Kidney epithelial cell (primary cell): Measurements from ENCODE around the gene DBNDD1. TPM values are rescaled to one million over a fixed set of nuclear protein-coding genes. Genes with fewer than 3 reads are reported as not detected.

ENCODE experiments used
- DNase-seq: peaks from one replicate; pipeline ENCODE4 v3.0.0-alpha.2; 2010; ENCODE audit warnings: low read depth
- H3K27me3 ChIP-seq: 2 replicates; pipeline ENCODE4 v1.6.0; 2011; ENCODE audit warnings: low read length; ENCODE audit not compliant: control insufficient read depth, insufficient read depth
- H3K36me3 ChIP-seq: 2 replicates; pipeline ENCODE4 v1.5.1; 2011; ENCODE audit warnings: low read length; ENCODE audit not compliant: control insufficient read depth, insufficient read depth
- H3K4me3 ChIP-seq: 2 replicates; pipeline ENCODE4 v1.5.1; 2011; ENCODE audit warnings: low read depth, mild to moderate bottlenecking, control low read depth, low read length
- total RNA-seq: library from RNA; depleted of rRNA; stranded (reverse); fragments of >200 nt; gene quantifications from 2 replicates; pipeline ENCODE4 v1.2.3, GENCODE V29; 2015
- TF ChIP-seq, protein P1 (sequence below): IDR thresholded peaks from 2 replicates; pipeline ENCODE4 v1.5.1; 2011; ENCODE audit warnings: mild to moderate bottlenecking, moderate library complexity, low read length, control low read depth, inconsistent platforms; ENCODE audit not compliant: insufficient read depth, poor library complexity, severe bottlenecking

DBNDD1 gene
- total RNA-seq, 1 donor from 2014 or later = 27.2 TPM

DNA sequence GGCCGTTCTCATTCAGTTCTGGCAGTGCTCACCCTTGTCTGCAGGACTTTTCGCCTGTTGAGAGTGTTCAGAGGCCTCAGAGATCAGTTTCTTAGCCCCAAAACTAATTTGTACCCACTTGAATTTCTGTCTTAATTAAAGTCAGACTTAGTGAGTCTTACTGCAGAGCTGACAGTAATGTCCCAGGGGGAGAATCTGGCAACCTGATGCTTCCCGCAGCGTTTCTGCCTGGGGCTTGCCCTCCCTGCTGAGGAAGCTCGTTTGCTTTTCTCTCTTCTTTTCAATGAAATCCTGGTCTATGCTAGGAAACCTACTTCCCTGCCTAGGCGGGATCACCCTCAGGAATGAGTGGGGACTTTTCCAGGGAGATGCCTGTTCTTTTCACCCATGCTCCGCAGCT lies 25.3 kb downstream of the DBNDD1 start:
- Histone ChIP-seq H3K36me3 (peaks cover 6% of the 10 kb centered on the region), H3K4me3 (no peak overlapping the region), H3K27me3 (no peaks in the 10 kb centered on the region)
- TF ChIP-seq, protein P1, sequence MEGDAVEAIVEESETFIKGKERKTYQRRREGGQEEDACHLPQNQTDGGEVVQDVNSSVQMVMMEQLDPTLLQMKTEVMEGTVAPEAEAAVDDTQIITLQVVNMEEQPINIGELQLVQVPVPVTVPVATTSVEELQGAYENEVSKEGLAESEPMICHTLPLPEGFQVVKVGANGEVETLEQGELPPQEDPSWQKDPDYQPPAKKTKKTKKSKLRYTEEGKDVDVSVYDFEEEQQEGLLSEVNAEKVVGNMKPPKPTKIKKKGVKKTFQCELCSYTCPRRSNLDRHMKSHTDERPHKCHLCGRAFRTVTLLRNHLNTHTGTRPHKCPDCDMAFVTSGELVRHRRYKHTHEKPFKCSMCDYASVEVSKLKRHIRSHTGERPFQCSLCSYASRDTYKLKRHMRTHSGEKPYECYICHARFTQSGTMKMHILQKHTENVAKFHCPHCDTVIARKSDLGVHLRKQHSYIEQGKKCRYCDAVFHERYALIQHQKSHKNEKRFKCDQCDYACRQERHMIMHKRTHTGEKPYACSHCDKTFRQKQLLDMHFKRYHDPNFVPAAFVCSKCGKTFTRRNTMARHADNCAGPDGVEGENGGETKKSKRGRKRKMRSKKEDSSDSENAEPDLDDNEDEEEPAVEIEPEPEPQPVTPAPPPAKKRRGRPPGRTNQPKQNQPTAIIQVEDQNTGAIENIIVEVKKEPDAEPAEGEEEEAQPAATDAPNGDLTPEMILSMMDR = no peak
- DNase-seq = no peak

DNA sequence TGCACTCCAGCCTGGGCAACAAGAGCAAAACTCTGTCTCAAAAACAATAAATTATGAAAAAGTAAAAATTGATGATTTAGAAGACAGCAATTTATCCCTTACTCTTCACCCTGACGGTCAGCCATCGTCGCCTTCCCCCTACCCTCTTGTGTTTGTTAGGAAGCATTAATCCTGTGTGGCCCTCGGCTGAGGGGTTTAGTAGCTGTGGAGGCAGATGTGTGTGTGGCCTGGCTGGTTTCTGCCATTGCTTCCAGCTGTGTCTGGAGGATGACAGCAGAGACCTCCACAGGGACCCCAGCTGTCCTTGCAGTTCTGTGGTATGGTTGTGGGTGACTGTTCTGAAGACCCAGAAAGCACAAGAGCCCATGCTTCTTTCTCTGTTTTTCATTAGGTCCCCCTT lies 25.9 kb downstream of the DBNDD1 start:
- Histone ChIP-seq H3K36me3 (peaks cover 6% of the 10 kb centered on the region), H3K27me3 (no peaks in the 10 kb centered on the region), H3K4me3 (no peak overlapping the region)
- TF ChIP-seq, protein P1 = no peak
- DNase-seq = no peak

DNA sequence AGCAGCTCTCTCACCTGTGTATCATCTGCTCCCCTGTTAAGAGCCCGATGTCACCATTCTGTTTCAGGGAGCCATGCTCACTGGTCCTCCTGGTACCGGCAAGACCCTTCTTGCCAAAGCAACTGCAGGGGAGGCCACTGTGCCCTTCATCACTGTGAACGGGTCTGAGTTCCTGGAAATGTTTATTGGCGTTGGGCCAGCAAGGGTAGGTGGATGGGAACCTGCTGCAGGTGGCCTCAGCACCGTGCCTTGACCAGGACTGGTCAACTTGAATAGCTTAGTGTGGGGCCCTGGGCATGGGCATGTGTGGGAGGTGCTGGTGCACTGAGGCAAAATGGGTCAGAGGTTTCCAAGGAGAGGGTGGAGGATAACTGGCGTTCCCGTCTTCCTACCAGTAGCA lies 28.5 kb downstream of the DBNDD1 start:
- DNase-seq = no peak
- H3K36me3 ChIP-seq = peaks cover 8% of the 10 kb centered on the region
- TF ChIP-seq, protein P1 = no peak
- no peaks in the 10 kb centered on the region for H3K27me3 ChIP-seq
- H3K4me3 ChIP-seq = no peak overlapping the region

DNA sequence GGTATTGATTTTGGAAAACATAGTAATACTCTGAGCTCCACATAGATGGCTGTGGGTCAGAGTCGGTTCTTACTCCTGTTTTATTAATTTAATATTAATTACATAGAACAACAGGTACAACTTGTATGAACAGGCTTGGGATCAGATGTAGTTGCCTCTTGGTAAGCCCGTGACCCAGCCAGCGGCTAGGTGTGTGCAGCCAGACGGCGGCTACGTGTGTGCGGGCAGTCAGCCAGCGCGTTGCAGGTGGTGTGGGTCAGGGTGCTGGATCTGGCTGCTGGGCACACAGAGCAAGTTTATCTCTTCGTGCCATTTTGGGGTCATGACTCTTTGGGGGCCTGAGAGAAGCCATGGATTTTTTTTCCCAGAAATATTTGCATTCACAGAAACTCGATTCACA lies 30.3 kb downstream of the DBNDD1 start:
- Histone ChIP-seq H3K27me3 (no peaks in the 10 kb centered on the region), H3K4me3 (no peak overlapping the region), H3K36me3 (peaks cover 10% of the 10 kb centered on the region)
- no peak for DNase-seq
- TF ChIP-seq, protein P1 = no peak

DNA sequence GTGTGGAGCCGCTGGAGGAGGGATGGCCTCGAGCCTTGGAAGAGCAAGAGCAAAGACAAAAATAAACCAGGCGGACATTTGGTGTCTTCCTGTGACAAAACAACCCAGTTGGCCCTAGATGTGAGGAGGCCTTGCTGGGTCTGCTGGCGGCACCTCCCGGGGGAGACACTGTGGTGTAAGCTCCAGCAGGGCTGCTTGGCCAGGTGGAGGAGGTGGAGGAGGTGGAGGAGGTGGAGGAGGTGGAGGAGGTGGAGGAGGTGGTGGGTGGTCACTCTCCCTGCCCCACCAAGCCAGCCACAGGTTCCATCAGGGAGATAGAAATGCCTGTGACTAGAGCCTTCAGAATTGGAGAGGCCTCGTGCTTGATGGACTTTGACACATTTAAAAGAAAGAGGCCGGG lies 32.1 kb downstream of the DBNDD1 start:
- Histone ChIP-seq H3K27me3 (no peaks in the 10 kb centered on the region), H3K36me3 (peaks cover 9% of the 10 kb centered on the region), H3K4me3 (no peak overlapping the region)
- TF ChIP-seq, protein P1 = no peak
- DNase-seq = no peak

DNA sequence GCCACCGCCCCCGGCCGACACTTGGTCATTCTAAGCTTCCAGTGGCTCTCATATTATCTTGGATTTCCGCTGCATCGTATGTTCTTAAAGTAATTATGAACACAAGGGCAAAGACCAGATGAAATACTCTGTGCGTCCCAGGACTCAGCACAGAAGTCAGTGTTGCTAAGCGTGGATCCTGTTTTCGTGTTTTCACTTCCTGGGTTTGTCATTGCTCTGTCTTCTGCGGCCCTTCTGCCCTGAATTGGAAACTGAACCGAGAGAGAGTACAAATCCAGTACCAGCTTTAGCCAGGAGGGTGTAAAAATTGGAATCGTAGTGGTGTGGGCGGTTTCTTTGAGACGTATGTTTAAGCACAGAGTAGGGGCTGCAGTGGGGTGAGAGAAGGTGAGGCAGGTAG lies 32.7 kb downstream of the DBNDD1 start:
- TF ChIP-seq, protein P1 = no peak
- no peak for DNase-seq
- no peak overlapping the region for H3K4me3 ChIP-seq
- H3K36me3 ChIP-seq = peaks cover 9% of the 10 kb centered on the region
- H3K27me3 ChIP-seq = no peaks in the 10 kb centered on the region
